ENCODE results near the gene CPXM2. TPM values are rescaled to one million over a fixed set of nuclear protein-coding genes. Genes with fewer than 3 reads are reported as not detected.

CPXM2 gene
- total RNA-seq, 1 experiment from 2014 or later: not detected

DNA sequence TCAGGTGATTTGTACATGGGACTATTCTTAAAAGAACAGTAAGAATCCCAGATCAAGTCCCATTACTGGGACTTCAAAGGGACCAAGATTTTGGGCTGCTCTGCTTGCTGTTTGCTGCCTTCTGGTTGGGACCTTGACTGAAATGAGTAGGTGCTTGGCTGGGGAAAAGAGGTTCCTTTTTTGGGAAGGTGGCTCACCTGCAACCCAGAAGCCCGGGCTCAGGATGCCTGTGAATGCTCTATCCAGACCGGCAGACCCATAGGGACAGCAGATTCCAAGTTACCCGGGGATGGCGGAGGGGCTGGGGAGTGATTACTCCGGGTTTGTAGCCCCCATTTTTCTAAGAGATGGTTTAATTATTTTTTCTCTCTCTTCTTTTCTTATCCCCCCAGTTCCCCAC is 104.0 kb downstream of the CPXM2 start:
- in situ Hi-C loops (cut with HindIII; ENCODE audit: low pct_unique_long_range_greater_than_20kb, low sequenced_read_pairs): no loop called here
- BruUV-seq (replicated peaks): no TSS peak

DNA sequence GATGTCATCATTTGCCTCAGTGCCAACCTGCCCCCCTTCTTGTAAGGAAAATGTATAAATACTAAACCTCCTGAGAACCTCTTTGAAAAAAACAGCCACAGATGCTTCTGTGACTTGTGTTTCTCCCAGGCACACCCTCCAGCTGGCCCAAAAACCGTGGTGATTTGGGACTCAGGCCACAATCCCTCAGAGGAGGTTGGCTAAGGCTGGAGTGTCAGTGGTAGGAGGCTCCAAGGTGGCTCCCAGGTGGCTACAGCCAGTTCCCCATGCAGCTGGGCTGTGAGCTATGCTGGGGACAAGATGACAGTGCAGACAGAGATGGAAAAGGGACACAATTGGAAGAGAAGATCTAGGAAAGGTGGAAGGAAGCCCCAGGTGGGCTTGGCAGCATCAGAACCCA is 104.7 kb downstream of the CPXM2 start:
- intact Hi-C loops (cut with micrococcal nuclease; ENCODE audit: unreplicated experiment) (no loop called here), in situ Hi-C loops (cut with HindIII; ENCODE audit: low pct_unique_long_range_greater_than_20kb, low sequenced_read_pairs) (no loop called here)
- POLR2A ChIA-PET: no interaction called here
- H3K9me3 ChIP-seq (ENCODE audit: control insufficient read depth, insufficient read depth, low read depth, low read length): no peaks in the 10 kb centered on the region
- no peak for ATAC-seq
- no peak for DNase-seq (ENCODE audit: low read depth, low spot score)
- H3K4me3 ChIP-seq (ENCODE audit: low read depth in 2 of 2, low read length in 2 of 2): no peak overlapping the region
- no peaks in the 10 kb centered on the region for H3K4me1 ChIP-seq (ENCODE audit: control insufficient read depth, insufficient read depth, low read length)
- CTCF ChIA-PET: no interaction called here
- TF ChIP-seq, protein P1, sequence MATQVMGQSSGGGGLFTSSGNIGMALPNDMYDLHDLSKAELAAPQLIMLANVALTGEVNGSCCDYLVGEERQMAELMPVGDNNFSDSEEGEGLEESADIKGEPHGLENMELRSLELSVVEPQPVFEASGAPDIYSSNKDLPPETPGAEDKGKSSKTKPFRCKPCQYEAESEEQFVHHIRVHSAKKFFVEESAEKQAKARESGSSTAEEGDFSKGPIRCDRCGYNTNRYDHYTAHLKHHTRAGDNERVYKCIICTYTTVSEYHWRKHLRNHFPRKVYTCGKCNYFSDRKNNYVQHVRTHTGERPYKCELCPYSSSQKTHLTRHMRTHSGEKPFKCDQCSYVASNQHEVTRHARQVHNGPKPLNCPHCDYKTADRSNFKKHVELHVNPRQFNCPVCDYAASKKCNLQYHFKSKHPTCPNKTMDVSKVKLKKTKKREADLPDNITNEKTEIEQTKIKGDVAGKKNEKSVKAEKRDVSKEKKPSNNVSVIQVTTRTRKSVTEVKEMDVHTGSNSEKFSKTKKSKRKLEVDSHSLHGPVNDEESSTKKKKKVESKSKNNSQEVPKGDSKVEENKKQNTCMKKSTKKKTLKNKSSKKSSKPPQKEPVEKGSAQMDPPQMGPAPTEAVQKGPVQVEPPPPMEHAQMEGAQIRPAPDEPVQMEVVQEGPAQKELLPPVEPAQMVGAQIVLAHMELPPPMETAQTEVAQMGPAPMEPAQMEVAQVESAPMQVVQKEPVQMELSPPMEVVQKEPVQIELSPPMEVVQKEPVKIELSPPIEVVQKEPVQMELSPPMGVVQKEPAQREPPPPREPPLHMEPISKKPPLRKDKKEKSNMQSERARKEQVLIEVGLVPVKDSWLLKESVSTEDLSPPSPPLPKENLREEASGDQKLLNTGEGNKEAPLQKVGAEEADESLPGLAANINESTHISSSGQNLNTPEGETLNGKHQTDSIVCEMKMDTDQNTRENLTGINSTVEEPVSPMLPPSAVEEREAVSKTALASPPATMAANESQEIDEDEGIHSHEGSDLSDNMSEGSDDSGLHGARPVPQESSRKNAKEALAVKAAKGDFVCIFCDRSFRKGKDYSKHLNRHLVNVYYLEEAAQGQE (IDR thresholded peaks at IDR 0.05; ENCODE audit: insufficient read depth in 1 of 2, low read depth in 2 of 2, low read length in 1 of 2): no peak
- TF ChIP-seq SIN3A (IDR thresholded peaks at IDR 0.05; ENCODE audit: borderline replicate concordance, insufficient read depth, low read depth, low read length): no peak
- no peak for TF ChIP-seq POLR2AphosphoS5 (IDR thresholded peaks at IDR 0.05; ENCODE audit: low read depth, low read length)
- TF ChIP-seq, protein P2, sequence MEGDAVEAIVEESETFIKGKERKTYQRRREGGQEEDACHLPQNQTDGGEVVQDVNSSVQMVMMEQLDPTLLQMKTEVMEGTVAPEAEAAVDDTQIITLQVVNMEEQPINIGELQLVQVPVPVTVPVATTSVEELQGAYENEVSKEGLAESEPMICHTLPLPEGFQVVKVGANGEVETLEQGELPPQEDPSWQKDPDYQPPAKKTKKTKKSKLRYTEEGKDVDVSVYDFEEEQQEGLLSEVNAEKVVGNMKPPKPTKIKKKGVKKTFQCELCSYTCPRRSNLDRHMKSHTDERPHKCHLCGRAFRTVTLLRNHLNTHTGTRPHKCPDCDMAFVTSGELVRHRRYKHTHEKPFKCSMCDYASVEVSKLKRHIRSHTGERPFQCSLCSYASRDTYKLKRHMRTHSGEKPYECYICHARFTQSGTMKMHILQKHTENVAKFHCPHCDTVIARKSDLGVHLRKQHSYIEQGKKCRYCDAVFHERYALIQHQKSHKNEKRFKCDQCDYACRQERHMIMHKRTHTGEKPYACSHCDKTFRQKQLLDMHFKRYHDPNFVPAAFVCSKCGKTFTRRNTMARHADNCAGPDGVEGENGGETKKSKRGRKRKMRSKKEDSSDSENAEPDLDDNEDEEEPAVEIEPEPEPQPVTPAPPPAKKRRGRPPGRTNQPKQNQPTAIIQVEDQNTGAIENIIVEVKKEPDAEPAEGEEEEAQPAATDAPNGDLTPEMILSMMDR (IDR thresholded peaks at IDR 0.05): no peak
- TF ChIP-seq TCF7L2 (IDR thresholded peaks at IDR 0.05; ENCODE audit: low read depth, low read length): no peak
- H3K27ac ChIP-seq (ENCODE audit: low read length): no peak overlapping the region
- no peaks in the 10 kb centered on the region for H3K36me3 ChIP-seq (ENCODE audit: control insufficient read depth, insufficient read depth, low read length)
- H3K27me3 ChIP-seq (ENCODE audit: control insufficient read depth, insufficient read depth, low read length): peaks cover 17% of the 10 kb centered on the region
- no TSS peak for BruUV-seq (replicated peaks)

More for the DNA sequence above, 104.0 kb downstream of the CPXM2 start:
- H3K27me3 ChIP-seq (ENCODE audit: control insufficient read depth, insufficient read depth, low read length): peaks cover 13% of the 10 kb centered on the region
- TF ChIP-seq, protein P1 (IDR thresholded peaks at IDR 0.05; ENCODE audit: insufficient read depth in 1 of 2, low read depth in 2 of 2, low read length in 1 of 2): no peak
- TF ChIP-seq TCF7L2 (IDR thresholded peaks at IDR 0.05; ENCODE audit: low read depth, low read length) (no peak), POLR2AphosphoS5 (IDR thresholded peaks at IDR 0.05; ENCODE audit: low read depth, low read length) (no peak), SIN3A (IDR thresholded peaks at IDR 0.05; ENCODE audit: borderline replicate concordance, insufficient read depth, low read depth, low read length) (no peak)
- TF ChIP-seq, protein P2 (IDR thresholded peaks at IDR 0.05): no peak
- intact Hi-C loops (cut with micrococcal nuclease; ENCODE audit: unreplicated experiment): no loop called here
- CTCF ChIA-PET: no interaction called here
- no peak overlapping the region for H3K27ac ChIP-seq (ENCODE audit: low read length)
- no peaks in the 10 kb centered on the region for H3K9me3 ChIP-seq (ENCODE audit: control insufficient read depth, insufficient read depth, low read depth, low read length)
- POLR2A ChIA-PET: no interaction called here
- ATAC-seq: no peak
- no peaks in the 10 kb centered on the region for H3K4me1 ChIP-seq (ENCODE audit: control insufficient read depth, insufficient read depth, low read length)
- H3K36me3 ChIP-seq (ENCODE audit: control insufficient read depth, insufficient read depth, low read length): no peaks in the 10 kb centered on the region
- no peak for DNase-seq (ENCODE audit: low read depth, low spot score)
- H3K4me3 ChIP-seq (ENCODE audit: low read depth in 2 of 2, low read length in 2 of 2): no peak overlapping the region

All from Panc1 (cell line).